ENCODE data around the gene GARS1.

- TF ChIP-seq CTCF (IDR thresholded peaks at IDR 0.05) (no peak), POLR2A (IDR thresholded peaks at IDR 0.05) (no peak), POLR2AphosphoS5 (IDR thresholded peaks at IDR 0.05; ENCODE audit: insufficient read depth in 1 of 2, low read depth in 1 of 2) (no peak)
Observed at GRCh38 chr7:30644286-30644955, 49.7 kb downstream of the GARS1 start.
